ENCODE data around the gene PIGQ.

Gene PIGQ

GRCh38 chr16:630815-631405, 61.1 kb downstream of the PIGQ start, which contains the start of gene WFIKKN1:
TSS of gene WFIKKN1 (plus strand) at chr16:630985. CDS start at chr16:631254, 269 bp downstream.
- no peak for DNase-seq

GRCh38 chr16:631808-632358, 62.1 kb downstream of the PIGQ start:
- no peak for DNase-seq

- no peak for DNase-seq
Observed at GRCh38 chr16:632486-633335, 62.9 kb downstream of the PIGQ start.

GRCh38 chr16:633336-634050, 63.7 kb downstream of the PIGQ start:
- no peak for DNase-seq

Data from activated effector memory CD4-positive, alpha-beta T cell treated with anti-CD3 and anti-CD28 coated beads, Interleukin-2, amount 50 U/mL, for 16 hours (primary cell).